ENCODE results near the gene UGT1A3. TPM values are rescaled to one million over a fixed set of nuclear protein-coding genes. Genes with fewer than 3 reads are reported as not detected.

UGT1A3 gene
- total RNA-seq, 1 donor from 2014 or later: not detected

DNA sequence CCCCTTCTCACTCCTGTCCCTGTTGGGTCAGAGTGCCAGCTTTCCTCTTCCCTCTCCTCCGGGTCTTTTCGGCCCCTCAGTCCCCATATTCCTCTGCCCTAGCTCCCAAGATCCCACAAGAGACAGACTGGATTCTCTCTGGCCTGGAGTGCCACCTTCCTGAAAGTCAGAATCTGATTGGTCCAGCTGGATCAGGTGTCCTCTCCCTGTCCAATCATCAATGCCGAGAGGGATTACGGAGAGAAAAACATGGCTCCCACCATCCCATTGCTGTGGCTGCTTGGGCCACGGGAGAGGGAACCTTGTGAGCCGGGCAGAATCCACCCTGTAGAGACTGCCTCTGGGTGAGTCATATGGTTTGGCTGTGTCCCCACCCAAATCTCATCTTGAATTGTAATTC is 46.6 kb downstream of the UGT1A3 start:
- DNase-seq (ENCODE audit: low read depth): no peak
- H3K27me3 ChIP-seq (ENCODE audit: control insufficient read depth, insufficient read depth, low read length): no peaks in the 10 kb centered on the region
- H3K4me3 ChIP-seq (ENCODE audit: low read depth, low read length): no peak overlapping the region
- no peaks in the 10 kb centered on the region for H3K36me3 ChIP-seq (ENCODE audit: control insufficient read depth, insufficient read depth, low read length)
- TF ChIP-seq, protein P1, sequence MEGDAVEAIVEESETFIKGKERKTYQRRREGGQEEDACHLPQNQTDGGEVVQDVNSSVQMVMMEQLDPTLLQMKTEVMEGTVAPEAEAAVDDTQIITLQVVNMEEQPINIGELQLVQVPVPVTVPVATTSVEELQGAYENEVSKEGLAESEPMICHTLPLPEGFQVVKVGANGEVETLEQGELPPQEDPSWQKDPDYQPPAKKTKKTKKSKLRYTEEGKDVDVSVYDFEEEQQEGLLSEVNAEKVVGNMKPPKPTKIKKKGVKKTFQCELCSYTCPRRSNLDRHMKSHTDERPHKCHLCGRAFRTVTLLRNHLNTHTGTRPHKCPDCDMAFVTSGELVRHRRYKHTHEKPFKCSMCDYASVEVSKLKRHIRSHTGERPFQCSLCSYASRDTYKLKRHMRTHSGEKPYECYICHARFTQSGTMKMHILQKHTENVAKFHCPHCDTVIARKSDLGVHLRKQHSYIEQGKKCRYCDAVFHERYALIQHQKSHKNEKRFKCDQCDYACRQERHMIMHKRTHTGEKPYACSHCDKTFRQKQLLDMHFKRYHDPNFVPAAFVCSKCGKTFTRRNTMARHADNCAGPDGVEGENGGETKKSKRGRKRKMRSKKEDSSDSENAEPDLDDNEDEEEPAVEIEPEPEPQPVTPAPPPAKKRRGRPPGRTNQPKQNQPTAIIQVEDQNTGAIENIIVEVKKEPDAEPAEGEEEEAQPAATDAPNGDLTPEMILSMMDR (IDR thresholded peaks at IDR 0.05; ENCODE audit: insufficient read depth, low read length, poor library complexity, severe bottlenecking): no peak

DNA sequence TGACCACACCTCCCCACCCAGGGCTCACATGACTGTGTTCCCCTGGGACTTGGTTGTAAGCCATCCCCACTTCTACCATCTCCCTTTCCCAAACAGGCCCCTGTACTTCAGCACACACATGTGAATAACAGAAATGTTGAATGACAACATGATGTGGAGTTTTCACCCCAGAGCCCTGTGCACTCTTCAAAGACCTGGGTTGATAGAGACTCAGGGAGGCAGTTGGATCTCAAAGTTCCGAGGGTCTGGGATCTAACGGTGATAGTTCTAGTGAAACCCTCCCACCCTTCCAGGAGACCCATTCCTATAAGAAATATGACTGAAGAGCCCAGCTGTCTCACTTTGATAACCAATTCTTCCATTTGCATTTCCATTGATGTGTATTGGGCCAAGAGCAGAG is 49.2 kb downstream of the UGT1A3 start, which contains the start of gene MROH2A:
TSS of gene MROH2A (plus strand) at position 301 of the 400 bp plus-strand sequence. CDS start 1,029 bp downstream, outside the sequence.
- TF ChIP-seq, protein P1 (IDR thresholded peaks at IDR 0.05; ENCODE audit: insufficient read depth, low read length, poor library complexity, severe bottlenecking): no peak
- no peaks in the 10 kb centered on the region for H3K27me3 ChIP-seq (ENCODE audit: control insufficient read depth, insufficient read depth, low read length)

DNA sequence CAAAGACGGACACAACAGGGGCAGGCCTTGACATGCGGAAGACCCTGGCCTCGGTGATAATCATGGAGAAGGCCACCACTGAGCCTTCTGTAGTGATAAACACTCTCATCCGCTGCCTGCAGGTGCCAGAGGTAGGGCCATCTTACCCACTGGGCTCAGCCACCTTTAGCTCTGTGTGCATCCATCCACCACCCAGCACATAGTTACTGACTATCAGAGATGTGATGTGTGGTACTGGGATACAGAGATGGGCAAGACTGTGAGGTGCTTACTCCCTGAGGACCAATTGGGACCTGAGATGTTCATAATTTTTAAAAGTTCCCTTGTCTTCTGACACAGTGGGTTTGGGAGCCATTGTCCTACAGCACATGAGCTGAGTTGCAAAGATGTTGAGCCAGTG is 50.9 kb downstream of the UGT1A3 start:
- H3K27me3 ChIP-seq (ENCODE audit: control insufficient read depth, insufficient read depth, low read length): no peaks in the 10 kb centered on the region
- no peak overlapping the region for H3K4me3 ChIP-seq (ENCODE audit: low read depth, low read length)
- TF ChIP-seq, protein P1 (IDR thresholded peaks at IDR 0.05; ENCODE audit: insufficient read depth, low read length, poor library complexity, severe bottlenecking): no peak
- DNase-seq (ENCODE audit: low read depth): no peak
- no peaks in the 10 kb centered on the region for H3K36me3 ChIP-seq (ENCODE audit: control insufficient read depth, insufficient read depth, low read length)

More for the DNA sequence above, 49.2 kb downstream of the UGT1A3 start, which contains the start of gene MROH2A:
- Histone ChIP-seq H3K4me3 (ENCODE audit: low read depth, low read length) (no peak within 1 kb of the TSS), H3K36me3 (ENCODE audit: control insufficient read depth, insufficient read depth, low read length) (no peaks in the 10 kb centered on the region)
- no peak for DNase-seq (ENCODE audit: low read depth)

DNA sequence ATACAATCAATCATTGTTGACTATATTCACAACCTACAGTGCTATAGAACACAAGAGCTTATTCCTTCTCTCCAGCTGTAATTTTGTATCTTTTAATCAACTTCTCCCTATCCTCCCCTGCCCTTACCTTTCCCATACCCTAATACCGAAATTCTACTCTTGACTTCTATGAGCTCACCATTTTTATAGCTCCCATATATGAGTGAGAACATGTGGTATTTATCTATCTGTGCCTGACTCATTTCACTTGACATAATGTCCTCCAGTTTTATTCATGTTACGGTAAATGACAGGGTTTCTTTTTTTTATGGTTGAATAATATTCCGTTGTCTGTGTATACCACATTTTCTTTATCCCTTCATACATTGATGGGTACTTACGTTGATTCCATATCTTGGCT is 51.9 kb downstream of the UGT1A3 start:
- DNase-seq (ENCODE audit: low read depth): no peak

DNA sequence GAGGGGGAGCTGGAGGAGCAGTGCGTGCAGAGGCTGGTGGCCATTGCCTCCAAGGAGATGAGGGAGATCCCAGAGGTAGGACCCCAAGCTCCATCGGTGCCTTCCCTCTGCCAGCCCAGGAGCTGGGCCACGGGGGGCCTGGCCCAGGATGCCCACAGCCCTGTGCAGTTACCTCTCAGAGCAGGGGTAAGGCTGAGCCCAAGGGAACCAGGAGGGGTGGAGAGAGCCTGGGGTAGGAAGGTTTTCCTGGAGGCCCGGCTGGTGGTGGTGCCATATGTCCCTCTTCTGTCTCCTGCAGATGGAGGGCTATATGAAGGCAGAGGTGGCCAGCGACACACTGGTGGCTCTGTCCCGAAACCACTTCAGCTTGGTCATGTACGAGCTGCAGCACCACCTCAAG is 60.7 kb downstream of the UGT1A3 start:
- H3K4me3 ChIP-seq (ENCODE audit: low read depth, low read length): no peak overlapping the region
- no peaks in the 10 kb centered on the region for H3K27me3 ChIP-seq (ENCODE audit: control insufficient read depth, insufficient read depth, low read length)
- H3K36me3 ChIP-seq (ENCODE audit: control insufficient read depth, insufficient read depth, low read length): no peaks in the 10 kb centered on the region
- TF ChIP-seq, protein P1 (IDR thresholded peaks at IDR 0.05; ENCODE audit: insufficient read depth, low read length, poor library complexity, severe bottlenecking): no peak
- DNase-seq (ENCODE audit: low read depth): no peak

More for the DNA sequence above, 51.9 kb downstream of the UGT1A3 start:
- Histone ChIP-seq H3K36me3 (ENCODE audit: control insufficient read depth, insufficient read depth, low read length) (no peaks in the 10 kb centered on the region), H3K27me3 (ENCODE audit: control insufficient read depth, insufficient read depth, low read length) (no peaks in the 10 kb centered on the region), H3K4me3 (ENCODE audit: low read depth, low read length) (no peak overlapping the region)
- TF ChIP-seq, protein P1 (IDR thresholded peaks at IDR 0.05; ENCODE audit: insufficient read depth, low read length, poor library complexity, severe bottlenecking): no peak

Data from kidney epithelial cell (primary cell).